22Rv1 (cell line): Measurements from ENCODE around the gene EVPLL.

Experiments
- CTCF ChIP-seq: fragments of 450-650 bp; IDR thresholded peaks from 2 replicates; pipeline ENCODE4 v1.5.1; 2017; ENCODE audit warnings: mild to moderate bottlenecking
- ZFX ChIP-seq: fragments of 450-650 bp; IDR thresholded peaks from 2 replicates; pipeline ENCODE4 v1.6.1; 2017; ENCODE audit warnings: antibody characterized with exemption, borderline replicate concordance

- TF ChIP-seq CTCF (no peak), ZFX (no peak)
These were observed 3.4 kb upstream of the EVPLL start for GRCh38 chr17:18374216-18374615.
